ENCODE data around the gene ITGB3.

GRCh38 chr17:47210779-47211178 is 42.8 kb upstream of the ITGB3 start:
- TF ChIP-seq, protein P1, sequence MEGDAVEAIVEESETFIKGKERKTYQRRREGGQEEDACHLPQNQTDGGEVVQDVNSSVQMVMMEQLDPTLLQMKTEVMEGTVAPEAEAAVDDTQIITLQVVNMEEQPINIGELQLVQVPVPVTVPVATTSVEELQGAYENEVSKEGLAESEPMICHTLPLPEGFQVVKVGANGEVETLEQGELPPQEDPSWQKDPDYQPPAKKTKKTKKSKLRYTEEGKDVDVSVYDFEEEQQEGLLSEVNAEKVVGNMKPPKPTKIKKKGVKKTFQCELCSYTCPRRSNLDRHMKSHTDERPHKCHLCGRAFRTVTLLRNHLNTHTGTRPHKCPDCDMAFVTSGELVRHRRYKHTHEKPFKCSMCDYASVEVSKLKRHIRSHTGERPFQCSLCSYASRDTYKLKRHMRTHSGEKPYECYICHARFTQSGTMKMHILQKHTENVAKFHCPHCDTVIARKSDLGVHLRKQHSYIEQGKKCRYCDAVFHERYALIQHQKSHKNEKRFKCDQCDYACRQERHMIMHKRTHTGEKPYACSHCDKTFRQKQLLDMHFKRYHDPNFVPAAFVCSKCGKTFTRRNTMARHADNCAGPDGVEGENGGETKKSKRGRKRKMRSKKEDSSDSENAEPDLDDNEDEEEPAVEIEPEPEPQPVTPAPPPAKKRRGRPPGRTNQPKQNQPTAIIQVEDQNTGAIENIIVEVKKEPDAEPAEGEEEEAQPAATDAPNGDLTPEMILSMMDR (IDR thresholded peaks at IDR 0.05): no peak
- no peak for TF ChIP-seq POLR2A (IDR thresholded peaks at IDR 0.05)
